C4-2B (cell line): Measurements from ENCODE around the gene PON2.

Experiments used
- ZFX ChIP-seq: fragments of 450-650 bp; IDR thresholded peaks from 2 replicates; pipeline ENCODE4 v1.6.1; 2017
- TF ChIP-seq, protein P1 (sequence below): fragments of 450-650 bp; conservative IDR thresholded peaks from 2 replicates; pipeline ENCODE4 v1.5.1; 2017; ENCODE audit warnings: mild to moderate bottlenecking

DNA sequence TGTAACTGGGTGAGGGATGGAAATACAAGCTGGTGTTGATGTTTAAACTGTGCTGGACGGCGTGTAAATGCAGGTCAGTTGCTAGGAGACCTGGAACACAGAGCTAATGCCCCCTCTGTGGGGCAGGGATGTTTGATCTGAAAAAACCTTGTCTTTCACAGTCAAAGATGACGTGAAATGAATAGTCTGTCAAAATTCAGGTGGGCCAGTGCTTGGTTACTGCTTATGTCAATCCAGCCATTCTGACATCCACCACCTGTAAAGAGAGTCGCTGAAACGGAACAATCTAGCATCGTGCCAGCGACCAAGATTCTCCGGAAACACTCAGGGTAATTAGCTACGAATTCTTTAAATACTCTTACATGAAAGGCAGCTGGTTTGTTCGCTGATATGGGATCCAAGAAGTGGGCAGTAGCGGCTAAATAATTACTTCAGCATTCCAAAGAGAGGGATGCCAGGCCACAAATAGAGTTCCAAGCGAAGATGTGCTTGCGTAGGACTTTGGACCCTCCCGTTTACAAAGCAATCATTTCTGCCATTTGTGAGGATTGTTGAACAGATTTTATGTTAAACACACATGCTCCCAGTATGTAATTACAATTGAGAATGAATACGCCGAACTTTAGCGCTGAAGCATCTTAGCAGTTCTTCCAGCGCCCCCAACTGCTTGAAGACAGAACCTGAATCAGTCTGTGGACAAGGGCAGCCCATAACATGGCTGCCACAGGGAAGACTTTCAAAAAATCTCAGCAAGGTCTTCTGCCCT lies 43.6 kb upstream of the PON2 start:
- TF ChIP-seq, protein P1, sequence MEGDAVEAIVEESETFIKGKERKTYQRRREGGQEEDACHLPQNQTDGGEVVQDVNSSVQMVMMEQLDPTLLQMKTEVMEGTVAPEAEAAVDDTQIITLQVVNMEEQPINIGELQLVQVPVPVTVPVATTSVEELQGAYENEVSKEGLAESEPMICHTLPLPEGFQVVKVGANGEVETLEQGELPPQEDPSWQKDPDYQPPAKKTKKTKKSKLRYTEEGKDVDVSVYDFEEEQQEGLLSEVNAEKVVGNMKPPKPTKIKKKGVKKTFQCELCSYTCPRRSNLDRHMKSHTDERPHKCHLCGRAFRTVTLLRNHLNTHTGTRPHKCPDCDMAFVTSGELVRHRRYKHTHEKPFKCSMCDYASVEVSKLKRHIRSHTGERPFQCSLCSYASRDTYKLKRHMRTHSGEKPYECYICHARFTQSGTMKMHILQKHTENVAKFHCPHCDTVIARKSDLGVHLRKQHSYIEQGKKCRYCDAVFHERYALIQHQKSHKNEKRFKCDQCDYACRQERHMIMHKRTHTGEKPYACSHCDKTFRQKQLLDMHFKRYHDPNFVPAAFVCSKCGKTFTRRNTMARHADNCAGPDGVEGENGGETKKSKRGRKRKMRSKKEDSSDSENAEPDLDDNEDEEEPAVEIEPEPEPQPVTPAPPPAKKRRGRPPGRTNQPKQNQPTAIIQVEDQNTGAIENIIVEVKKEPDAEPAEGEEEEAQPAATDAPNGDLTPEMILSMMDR, result peak; percentile 47
- no peak for TF ChIP-seq ZFX
